ENCODE results near the gene TMEM165. TPM values are rescaled to one million over a fixed set of nuclear protein-coding genes. Genes with fewer than 3 reads are reported as not detected.

TMEM165 gene
- total RNA-seq, 1 donor from 2014 or later = 134 TPM

DNA sequence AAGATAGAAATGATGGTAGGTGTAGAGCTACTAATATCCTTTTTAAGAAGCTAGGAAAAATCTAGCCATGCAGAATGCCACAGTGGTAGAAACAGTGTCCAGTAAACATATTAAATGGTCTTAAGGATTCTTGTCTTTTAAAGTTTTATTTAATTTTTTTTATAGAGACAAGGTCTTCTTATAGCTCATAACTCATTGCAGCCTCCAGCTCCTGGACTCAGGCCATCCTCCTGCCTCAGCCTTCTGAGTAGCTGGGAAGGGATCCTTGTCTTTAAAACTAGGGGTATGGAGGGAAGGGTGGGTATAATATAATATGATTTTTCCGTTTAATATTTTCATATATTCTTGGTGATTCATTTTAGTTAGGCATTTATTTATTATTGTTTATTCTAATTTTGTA is 3.8 kb downstream of the TMEM165 start:
- DNase-seq (ENCODE audit: low read depth) = no peak

DNA sequence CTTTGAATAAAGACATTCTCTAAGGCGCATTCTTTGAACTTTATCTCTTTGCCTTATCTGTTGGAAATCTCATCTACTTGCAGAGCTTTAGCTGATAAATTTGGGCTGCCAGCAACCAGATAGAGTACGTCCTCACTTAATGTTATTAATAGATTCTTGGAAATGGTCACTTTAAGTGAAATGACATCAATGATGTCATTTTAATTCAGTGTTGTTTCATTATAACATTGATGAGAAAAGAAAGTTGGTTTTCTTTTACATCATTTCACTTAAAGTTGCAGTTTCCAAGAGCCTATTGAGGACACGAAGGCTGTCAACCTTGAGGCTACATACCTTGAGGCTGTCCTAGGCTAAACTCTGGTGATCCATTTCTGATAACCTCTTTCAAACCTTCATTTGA is 9.3 kb downstream of the TMEM165 start:
- DNase-seq (ENCODE audit: low read depth) = no peak

DNA sequence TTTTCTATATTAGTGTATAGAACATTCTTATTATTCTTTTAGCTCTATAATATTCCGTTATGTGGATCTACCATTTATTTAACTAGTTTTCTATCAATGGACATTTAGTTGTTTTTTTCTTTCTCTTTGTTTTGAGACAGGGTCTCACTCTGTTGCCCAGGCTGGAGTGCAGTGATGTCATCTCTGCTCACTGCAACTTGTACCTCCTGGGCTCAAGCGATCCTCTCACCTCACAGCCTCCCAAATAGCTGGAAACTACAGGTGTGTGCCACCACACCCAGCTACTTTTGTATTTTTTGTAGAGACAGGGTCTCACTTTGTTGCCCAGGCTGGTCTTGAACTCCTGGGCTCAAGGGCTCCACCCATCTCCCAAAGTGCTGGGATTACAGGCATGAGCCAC is 10.8 kb downstream of the TMEM165 start:
- DNase-seq (ENCODE audit: low read depth) = no peak

DNA sequence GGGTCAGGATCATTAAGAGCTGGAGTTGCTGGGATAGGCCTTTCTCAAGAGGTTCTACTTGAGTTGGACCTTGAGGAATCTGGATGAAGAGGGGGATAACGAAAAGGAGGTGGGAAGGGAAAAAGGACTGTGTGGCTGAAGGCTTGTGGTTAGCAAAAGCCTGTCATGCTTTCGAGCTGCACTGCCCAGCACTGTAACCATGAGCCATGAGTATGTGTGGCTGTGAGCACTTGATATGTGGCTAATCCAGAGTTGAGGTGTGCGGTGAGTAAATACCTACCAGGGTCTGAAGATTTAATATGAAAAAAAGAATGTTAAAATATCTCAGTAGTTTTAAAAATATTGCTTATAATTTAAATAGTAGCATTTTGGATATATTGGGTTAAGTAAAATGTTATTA is 11.4 kb downstream of the TMEM165 start:
- peak; percentile 43 for DNase-seq (ENCODE audit: low read depth)

DNA sequence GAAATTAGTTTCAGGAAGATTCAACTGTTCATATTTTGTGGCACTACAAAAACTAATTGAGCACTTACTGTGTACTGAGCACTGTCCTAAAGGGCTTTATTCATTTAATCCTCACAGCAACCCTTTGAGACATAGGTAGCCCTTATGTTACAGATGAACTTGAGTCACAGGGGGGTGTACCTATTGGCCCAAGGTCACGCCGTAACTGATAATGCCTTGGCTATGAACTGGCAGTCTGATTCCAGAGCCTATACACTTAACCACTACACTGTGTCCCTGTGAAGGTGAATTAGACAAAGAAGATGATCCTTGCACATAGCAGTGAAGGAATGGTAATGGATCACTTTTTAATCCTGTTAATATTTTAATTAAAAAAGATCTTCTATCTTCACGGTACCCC is 12.0 kb downstream of the TMEM165 start:
- no peak for DNase-seq (ENCODE audit: low read depth)

DNA sequence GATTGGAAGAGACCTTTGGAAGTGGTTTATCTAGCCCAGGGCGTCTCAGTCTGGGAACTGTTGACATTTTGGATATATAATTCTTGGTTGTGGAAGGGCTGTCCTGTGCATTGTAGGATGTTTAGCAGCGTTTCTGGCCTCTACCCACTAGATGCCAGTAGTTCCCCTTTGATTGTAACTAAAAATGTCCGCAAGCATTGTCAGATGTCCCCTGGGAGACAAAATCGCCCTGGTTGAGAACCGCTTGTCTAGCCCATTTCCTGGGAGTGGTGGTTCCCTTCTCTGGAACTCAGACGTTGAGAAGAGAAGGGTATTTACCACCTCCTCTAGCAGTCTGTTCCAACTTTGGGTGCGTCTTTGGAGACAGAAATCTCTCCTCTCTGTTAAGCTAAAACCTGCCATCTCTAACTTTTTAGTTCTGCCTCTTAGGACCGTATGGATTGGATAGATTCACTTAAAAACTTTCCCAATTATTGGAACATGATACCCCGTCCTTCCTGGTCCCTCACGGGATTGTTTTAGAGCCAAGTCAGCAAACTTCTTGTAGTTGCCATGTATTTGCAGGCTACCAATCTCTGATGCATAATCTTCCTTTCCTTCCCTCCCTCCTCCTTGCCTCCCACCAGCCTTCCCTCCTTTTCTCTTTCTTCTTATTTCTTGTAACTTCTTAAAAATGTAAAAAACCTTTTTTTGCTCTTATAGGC is 13.9 kb downstream of the TMEM165 start:
- DNase-seq (ENCODE audit: low read depth) = peak; percentile 79

DNA sequence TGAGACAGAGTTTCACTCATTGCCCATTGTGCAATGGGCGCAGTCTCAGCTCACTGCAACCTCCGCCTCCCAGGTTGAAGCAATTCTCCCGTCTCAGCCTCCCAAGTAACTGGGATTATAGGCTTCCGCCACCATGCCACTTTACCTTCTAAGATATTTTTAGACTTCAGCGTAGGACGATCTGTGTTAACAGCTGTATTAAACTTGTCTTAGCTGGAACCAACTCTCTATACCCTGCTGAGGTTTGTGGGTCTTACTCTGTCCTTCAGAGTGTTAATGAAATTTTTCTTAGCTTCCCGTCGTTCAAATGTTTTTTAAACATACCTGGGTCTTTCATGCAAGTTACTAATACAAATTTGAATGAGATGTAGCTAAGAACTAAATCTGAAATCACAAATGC is 14.7 kb downstream of the TMEM165 start:
- no peak for DNase-seq (ENCODE audit: low read depth)

DNA sequence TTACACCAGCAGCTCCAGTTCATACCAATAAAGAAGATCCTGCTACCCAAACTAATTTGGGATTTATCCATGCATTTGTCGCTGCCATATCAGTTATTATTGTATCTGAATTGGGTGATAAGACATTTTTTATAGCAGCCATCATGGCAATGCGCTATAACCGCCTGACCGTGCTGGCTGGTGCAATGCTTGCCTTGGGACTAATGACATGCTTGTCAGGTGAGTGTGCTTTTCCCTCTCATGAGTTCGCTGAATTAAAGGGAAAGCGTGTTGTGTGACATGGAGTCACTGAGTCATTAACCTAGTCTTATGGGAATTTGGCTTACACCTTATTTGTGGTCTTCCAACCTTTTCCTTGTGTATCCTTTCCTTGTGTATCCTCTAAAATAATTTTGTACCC is 15.9 kb downstream of the TMEM165 start:
- DNase-seq (ENCODE audit: low read depth) = no peak

DNA sequence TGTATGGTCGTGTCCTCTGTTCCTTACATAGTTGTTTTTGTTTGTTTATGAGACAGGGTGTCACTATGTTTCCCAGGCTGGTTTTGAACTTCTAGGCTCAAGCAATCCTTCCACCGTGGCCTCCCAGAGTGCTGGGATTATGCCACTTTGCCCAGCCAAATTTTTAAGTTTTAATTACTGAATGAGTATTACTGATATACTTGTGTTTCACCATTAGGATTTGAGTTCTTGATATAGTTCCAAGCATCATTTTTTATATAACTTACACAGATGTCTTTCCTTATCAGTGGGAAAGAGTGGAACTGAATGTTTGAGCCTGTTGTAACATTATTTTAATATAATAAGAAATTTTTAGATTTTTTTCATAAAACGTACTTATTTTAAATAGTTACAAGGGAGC is 20.4 kb downstream of the TMEM165 start:
- no peak for DNase-seq (ENCODE audit: low read depth)

DNA sequence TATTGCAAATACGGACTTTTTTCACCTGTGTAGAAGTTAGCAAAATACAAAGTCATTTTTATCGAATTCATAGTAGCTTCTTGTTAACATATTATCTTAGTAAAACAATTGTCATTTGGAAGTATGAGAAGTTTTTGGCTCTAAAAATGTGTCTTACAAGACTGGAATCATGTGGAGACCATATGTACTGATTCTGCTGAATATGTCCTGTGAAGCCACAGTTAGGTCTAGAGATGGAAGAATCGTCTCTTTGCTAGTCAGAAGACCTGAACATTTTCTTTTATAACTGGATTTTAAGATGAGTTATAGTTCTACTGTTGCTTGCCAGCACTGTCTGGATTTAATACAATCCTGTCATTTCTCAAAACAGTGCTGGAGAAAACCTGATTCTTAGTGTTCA is 29.0 kb downstream of the TMEM165 start:
- no peak for DNase-seq (ENCODE audit: low read depth)

DNA sequence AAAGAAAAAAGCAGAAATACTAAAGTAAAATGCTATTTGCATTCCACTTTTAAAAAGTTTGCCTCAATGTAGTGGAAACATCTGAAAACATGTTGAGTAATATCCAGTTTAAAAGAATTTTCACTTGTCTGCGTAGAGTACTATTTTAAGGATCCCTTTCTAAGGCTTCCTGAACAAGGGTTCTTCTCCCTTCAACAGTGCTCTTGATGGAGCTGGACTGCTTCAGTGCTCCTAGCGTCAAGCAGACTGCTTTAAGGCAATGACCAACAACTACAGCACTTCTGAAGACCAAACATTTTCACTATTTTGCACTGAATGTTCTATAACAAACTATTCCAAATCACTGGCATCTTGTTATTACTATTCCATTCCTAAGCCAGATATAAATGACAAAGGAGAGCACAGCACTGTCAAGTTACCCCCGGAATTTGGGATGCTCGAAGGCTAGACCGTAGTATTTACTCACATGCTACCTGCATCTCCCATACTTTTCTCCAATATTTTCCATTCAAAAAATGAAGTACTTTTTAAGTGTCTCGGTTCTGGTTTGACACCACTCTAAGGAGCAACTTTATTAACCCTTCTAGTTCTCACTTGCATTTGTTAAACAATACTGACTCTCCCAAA is 36.1 kb downstream of the TMEM165 start:
- no peak for DNase-seq (ENCODE audit: low read depth)

DNA sequence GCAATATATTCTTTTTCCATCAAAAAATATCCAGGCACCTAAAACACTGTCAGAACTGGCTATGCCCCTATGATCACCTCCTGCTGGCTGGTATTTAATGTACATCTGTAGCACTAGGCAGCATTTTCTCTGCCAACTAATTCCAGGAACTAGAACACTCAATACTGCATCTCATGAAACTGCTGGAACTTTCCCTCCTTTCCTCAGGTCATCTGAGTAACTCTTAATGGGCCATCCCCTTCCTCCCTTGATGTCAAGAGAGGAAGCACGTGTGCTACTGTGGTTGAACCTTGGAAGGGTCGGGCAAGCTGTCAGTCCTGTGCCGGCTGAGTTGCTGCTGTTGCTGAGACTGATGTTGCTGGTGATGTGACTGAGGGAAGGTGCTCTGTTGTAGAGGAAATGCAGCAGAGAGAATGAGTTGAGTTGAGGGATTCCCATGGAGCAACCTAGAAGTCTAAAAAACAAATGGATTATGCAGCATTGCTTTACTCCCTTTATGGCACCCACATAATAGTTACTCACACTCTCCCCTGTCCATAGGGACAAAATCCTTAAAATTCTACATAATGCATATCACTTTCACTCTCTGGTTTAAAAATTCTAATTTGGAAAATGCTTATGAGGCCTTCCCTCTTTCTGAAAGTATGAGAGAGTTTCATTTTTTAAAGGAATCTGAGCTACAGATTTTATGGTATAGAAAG is 39.5 kb downstream of the TMEM165 start:
- no peak for DNase-seq (ENCODE audit: low read depth)

DNA sequence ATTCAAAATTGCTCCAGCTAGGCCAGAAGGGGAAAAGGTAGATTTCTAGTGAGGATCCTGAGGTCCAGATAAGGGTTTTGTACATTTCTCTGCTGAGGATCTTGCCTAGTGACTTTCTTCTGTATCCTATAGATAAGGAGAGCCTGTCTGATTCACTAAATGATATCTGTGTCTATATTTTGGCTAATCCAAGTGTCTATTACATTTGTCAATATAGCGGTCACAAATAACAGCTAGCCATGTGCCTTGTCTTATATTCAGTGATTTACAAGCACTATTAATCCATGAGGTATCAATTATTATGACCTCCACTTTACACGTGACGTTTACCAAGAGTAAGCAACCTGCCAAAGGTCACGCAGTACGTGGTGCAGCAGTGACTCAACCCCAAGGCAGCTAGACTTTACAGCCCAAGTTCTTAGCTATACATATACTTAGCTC is 41.6 kb downstream of the TMEM165 start:
- no peak for DNase-seq (ENCODE audit: low read depth)

DNA sequence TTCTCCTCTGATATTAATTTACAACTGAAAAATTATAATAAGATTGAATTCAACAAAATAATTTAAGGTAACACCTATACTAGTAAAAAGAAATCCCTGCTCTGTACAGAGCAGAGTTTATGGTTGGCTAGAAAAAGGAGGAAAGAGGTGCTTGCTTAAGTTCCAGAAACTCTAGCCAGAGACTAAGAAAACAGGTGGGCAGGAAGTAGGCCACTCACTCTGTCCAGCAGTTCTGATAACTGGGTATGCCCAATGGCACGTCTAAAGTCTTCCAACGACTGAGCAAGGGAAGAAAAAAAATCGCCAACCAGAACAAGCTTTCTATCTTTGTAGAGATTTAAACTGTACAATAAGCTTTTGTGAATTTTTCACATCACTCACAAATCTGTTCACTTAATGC is 42.1 kb downstream of the TMEM165 start:
- no peak for DNase-seq (ENCODE audit: low read depth)

DNA sequence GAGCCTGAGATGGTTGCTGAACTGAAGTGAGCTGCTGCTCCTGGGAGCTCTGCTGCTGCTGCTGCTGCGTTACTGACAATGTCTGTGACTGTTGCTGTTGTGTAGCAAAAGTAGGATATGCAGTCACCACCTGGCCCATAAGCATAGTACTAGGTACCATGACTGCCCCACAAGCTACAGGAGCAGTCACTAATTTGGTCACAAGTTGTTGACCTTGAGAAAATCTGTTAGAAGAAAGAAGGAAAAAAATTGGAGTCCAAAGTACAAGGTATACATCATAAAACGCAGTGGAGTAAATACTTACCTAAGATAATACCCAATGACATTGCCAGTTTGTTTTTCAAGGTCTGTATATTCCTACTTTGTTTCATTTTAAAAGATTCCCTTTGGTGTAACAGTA is 42.6 kb downstream of the TMEM165 start:
- DNase-seq (ENCODE audit: low read depth) = no peak

DNA sequence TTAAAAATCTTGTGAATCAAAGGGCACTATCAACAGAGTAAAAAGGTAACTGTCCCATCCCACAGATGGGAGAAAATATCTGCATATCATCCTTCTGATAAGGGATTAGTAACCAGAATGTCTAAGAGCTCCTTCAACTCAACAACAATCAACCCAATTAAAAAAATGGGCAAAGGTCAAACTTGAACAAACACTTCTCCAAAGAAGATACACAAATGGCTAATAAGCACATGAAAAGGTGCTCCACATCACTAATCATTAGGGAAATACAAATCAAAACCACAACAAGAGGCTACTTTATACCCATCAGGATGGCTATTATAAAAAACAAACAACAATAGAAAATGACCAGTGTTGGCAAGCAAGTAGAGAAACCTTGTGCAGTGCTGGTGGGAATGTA is 43.3 kb downstream of the TMEM165 start:
- no peak for DNase-seq (ENCODE audit: low read depth)

DNA sequence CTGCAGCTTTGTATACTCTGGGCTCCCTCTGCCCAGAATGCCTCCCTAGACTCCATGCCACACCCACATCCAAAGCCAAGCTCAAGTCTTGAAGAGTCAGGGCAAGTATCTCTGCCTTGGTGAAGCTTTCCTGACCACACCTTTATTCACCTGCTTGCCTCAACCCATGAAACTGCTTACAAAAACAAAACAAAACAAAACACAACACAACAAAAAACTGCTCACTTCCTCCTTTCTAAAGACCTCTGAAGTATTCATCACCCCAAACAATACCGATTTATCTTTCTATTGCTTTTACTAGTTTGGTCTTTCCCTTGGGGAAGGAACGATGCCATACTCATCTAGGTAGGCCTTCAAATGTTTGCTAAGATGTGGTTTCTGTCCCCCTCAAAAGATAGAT is 45.0 kb downstream of the TMEM165 start:
- DNase-seq (ENCODE audit: low read depth) = no peak

DNA sequence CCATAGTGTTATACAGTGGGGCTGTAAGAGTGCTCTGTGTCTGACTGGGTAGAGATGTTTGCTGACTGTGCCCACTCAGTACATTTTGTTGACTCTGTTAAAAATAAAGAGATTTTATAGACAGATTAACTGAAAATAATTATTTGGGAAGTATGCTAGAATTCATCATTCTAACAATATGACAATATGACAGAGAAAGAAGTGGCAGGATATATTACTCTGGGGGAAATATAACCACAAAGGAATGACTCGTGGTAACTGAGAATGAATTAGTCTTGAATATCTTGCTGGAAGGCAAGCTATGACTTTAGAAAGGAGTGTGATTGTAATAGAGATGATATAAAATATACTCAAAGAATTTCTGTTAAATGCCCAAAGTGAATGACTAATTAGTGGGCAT is 46.8 kb downstream of the TMEM165 start:
- DNase-seq (ENCODE audit: low read depth) = no peak

DNA sequence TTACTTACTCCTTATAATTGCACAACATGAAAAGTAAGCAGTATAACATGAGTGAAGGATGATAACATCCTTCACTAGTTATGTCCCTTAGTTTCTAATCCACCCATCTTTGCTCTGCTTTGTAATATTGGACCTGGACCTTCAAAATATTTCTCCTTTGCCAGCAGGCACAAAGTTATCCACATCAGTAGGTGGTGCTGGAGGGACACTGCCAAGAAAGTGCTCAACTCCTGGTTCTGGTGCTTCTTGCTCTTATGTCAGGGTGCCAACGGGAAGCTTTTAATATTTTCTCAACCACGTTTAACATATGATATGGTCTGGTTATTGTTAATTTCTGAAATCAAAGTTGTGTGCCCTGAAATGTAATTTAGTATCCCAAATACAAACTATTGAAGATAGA is 49.1 kb downstream of the TMEM165 start:
- DNase-seq (ENCODE audit: low read depth) = peak; percentile 26

DNA sequence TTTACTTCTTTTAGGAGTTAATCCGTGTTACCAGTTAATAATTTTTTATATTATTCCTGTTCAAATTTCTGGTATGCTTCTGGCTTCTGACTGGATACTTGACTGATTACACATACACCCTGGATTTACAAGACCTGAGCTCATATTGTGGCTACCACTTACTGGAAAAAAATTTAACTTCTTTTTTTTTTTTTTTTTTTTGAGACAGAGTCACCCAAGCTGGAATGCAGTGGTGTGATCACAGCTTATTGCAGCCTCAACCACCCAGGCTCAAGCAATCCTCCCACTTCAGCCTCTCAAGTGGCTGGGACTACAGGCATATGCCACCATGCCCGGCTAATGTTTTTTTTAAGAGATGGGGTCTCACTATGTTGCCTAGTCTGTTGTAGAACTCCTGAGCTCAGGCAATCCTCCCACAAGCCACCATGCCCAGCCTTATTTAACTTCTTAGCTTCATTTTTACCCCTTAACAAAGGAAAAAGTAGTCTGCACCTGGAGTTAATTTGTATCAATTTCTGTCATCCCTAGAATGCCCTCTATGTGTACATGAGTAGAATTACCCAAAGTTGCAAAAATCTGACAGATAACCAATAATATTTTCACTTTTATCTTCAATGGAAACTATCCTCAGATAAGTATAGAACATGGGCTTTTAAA is 50.3 kb downstream of the TMEM165 start:
- peak; percentile 36 for DNase-seq (ENCODE audit: low read depth)

DNA sequence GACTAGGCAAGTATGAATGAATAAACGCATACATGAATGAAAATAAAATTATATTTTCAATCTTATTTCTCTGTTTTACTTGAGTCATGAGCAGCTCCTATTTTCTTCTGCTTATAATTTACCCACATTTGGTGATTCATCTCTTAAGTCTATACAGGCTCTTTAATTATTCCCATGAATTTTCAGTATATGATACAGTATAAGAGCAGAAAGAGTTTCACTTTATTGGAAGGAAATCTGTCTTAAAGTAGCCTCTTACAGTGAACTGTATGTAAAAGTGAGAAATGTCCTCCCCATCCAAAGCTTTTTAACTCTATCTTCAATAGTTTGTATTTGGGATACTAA is 50.8 kb downstream of the TMEM165 start:
- DNase-seq (ENCODE audit: low read depth) = no peak

DNA sequence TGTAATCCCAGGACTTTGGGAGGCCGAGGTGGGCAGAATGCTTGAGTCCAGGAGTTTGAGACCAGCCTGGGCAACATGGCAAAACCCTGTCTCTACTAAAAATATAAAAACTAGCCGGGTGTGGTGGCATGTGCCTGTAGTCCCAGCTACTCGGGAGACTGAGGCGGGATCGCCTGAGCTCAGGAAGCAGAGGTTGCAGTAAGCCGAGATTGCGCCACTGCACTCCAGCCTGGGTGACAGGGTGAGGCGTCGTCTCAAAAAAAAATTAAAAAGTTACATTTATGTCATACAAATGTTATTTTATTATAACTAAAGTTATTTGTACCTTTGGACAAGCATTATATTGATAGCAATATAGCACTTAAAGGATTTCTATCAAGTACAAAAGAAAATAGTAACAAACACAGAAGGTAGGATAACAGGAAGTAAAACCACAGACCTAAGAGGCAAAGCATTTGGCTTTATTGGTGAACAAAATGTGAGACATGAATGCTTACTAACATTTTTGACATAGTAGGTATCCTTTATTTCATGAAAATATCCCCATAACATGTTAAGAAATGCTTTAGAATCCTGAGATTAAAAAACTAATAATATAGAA is 51.5 kb downstream of the TMEM165 start:
- no peak for DNase-seq (ENCODE audit: low read depth)
